Activated CD4-positive, CD25-positive, alpha-beta regulatory T cell treated with anti-CD3 and anti-CD28 coated beads, Interleukin-2, amount 50 U/mL, for 16 hours (primary cell): Measurements from ENCODE around the gene WNT7A.

Experiments used
- DNase-seq: peaks from one replicate; pipeline ENCODE4 v3.0.0-alpha.2; 2020; ENCODE audit warnings: low read depth, low spot score

The WNT7A gene

GRCh38 chr3:13827699-13828098 is 52.2 kb downstream of the WNT7A start:
- DNase-seq: no peak

GRCh38 chr3:13827256-13827655 is 52.6 kb downstream of the WNT7A start:
- no peak for DNase-seq

GRCh38 chr3:13826672-13827071 is 53.2 kb downstream of the WNT7A start:
- no peak for DNase-seq

- DNase-seq: no peak
These were observed 54.0 kb downstream of the WNT7A start for GRCh38 chr3:13825821-13826220.

DNA sequence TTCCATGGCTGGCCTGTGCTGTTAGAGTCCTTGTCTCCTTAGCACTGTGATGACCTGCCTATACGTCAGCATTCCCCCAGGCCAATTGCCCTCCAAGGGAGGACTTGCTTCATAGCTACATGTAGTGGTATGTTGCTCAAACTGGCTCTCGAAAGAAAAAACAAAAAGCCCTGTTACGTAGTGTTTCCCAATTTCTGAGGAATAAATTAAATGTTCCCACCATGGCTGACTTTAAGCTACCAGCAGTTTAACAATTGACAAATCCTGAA is 54.6 kb downstream of the WNT7A start:
- no peak for DNase-seq

DNA sequence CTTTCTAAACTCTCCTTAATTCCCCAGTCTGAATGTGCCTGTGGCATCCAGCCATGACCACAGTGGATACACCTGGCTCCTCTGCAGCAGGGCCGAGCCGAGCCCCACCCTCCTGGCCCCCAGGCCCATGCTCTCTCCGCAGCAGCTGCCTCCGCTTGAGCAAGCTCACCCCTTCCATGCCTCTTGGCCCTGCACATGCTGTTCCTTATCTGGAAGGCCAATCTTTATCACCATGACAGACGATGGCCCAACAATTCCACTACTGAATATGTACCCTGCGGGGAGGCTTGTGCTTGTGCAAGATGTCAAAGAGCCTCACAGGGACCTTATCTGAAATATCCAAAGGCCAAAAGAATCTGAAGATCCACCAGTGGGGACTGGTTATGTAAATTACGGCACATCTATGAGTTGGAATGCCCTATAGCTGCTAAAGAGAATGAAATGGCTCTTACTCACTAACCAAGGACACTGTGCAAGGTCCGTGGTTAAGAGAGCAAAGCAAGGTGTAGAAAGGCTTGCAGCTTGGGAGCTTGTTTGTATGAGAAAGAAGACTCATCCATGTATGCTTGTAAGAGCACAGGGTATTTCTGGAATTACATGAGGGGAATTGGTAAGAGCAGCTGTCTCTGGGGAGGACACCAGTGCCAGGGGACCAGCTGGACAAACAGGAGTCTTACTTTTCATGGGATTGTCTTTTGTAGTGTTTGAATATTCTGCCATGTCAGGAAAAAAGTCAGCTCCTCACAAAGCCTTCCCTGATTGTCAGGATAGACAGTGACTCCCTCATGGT is 55.2 kb downstream of the WNT7A start:
- DNase-seq: no peak

DNA sequence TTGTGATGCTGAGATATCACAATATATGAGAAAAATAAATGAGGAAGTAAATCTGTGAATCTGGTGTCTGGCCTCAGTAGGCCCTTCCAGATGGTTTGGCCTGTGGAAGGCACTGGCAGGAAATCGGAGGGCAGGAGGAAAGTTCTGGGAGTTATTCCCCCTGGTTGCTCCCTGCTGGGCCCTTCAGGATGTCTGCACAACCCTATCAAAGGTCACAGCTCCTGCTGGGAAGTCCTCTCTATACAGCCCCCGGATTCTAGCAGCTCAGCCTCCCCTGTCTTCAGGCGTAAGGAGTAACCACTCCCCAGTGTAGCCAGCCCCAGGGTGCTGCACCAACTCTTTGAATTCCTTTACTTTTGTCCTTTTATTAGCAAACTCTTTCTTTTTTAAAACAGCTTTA is 56.2 kb downstream of the WNT7A start:
- no peak for DNase-seq

DNA sequence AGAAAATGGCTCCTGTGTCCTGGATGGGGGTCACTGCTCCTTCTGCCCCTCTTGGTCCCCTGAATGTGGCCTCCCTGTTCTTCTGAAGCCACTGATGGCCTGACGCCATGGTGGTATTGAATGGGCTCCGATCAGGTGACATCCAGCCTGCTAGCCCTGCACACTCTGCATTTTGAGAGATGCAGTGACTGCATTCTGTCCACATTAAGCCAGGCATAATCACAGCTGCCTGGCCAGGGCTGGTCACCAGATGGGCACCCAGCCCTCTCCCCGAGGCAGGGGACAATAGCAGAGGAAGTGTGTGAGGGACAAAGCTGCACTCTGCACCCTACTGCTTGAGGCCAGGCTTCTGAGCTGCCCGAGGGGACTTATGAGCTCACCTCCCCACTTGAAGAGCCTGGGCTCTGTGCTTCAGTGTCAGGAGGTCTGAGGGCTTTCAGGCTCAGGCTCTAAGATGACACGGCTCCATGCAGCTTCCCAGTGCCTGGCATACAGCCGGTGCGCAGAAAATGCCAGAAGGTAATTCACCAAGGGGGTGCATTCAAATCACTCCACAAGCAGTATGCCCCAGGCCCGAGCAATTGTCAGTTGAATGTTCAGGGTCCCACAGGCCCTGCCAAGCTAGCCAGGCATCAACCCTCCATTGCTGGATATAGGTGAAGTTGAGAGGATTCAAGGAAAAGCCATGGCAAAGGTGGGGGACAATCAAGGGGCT is 56.8 kb downstream of the WNT7A start:
- DNase-seq: no peak

GRCh38 chr3:13822042-13822441 is 57.8 kb downstream of the WNT7A start:
- no peak for DNase-seq

DNA sequence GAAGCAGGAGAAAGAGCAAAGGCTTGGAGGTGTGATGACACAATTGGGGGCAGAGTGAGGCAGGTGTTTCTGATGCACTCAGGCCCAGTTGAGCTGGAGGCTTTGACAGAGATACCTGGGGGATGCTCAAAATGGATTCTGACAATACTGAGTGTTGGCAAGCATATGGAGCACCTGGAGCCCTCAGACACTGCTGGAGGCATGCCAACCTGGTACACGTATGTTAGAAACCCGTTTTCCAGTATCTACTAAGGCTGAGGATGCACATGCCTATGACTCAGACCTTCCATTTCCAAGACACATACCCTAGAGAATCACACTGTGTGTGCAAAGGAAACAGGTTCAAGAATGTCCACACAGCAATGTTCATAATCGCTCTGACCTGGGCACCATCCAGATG is 58.7 kb downstream of the WNT7A start:
- no peak for DNase-seq

DNA sequence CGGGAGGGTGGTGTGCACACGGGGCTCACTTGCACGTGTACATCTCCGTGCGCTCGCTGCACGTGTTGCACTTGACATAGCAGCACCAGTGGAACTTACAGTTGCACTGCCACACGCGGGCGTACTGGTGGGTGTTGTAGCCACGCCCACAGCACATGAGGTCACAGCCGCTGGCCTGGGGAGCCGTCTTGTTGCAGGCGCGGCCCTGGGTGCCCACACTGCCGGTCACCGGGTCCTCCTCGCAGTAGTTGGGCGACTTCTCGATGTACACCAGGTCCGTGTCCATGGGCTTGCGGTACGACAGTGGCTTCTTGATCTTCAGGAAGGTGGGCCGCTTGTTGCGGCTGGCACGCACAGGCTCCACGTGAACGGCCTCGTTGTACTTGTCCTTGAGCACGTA is 61.0 kb downstream of the WNT7A start:
- no peak for DNase-seq

DNA sequence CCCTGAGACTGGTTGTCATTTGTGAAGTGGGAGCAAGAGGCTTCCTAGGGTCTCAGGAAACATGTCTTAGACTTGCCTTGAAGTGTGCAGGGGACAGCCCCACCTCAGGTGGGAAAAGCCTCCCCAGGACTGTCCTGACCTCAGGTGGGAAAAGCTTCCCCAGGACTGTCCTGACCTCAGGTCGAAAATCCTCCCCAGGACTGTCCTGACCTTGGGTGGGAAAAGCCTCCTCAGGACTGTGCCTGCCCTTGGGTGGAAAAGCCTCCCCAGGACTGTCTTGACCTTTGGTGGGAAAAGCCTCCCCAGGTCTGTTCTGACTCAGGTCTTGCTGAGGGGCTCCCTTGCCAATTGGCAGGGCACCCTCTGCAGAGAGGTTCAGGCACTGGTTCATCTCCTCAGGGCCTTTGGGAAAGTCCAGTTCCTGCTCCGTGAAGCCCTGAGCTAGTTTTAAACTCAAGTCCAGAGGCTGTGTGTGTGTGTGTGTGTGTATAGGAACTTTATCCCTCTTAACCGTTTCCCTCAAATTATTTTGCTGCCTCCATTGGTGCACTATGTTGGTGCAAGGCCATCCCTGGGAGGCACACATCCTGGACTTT is 64.7 kb downstream of the WNT7A start:
- DNase-seq: no peak

- DNase-seq: no peak
These were observed 67.8 kb downstream of the WNT7A start for GRCh38 chr3:13812034-13812471.

- no peak for DNase-seq
These were observed 68.3 kb downstream of the WNT7A start for GRCh38 chr3:13811614-13812013.

GRCh38 chr3:13808550-13808949 is 71.3 kb downstream of the WNT7A start:
- DNase-seq: no peak

GRCh38 chr3:13801361-13802204 is 78.3 kb downstream of the WNT7A start:
- no peak for DNase-seq

DNA sequence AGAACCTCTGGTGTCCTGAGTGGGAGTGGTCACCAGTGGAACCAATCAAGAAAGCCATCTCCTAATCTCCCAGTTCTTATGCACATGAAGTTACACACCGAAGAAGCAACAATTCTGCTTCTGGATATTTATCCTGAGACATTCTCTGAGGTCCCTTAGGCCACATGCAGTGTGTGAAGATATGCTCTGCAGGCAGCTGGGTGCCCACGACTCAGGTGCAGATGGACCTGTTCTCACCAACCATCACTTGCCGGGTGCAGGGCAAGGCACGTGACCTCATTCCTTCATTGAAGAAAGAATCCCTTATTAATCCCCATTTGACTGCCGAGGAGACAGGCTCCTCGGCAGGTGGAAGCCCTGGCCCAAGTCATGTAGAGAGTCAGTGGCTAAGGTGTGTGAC is 79.8 kb downstream of the WNT7A start:
- DNase-seq: no peak

DNA sequence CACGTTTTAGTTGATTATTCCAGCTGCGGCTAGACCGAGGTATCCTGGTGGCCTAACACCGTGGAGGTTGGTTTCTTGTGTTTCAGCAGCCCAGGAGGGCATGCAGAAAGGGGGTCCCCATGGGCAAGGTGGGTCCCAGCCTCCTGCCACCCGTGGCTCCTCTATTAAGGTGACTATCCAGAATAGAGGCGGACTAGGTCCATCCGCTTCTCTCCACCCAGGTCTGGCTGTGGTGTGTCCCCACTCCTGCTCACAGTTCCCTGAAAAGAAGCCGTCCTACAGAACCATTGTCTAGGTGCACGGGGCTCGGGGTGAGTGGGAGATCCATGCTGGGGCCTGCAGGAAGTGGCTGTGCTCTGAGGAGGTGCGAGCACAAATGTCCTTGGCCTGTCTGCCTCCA is 81.5 kb downstream of the WNT7A start:
- no peak for DNase-seq

- DNase-seq: no peak
These were observed 83.0 kb downstream of the WNT7A start for GRCh38 chr3:13796701-13797460.

DNA sequence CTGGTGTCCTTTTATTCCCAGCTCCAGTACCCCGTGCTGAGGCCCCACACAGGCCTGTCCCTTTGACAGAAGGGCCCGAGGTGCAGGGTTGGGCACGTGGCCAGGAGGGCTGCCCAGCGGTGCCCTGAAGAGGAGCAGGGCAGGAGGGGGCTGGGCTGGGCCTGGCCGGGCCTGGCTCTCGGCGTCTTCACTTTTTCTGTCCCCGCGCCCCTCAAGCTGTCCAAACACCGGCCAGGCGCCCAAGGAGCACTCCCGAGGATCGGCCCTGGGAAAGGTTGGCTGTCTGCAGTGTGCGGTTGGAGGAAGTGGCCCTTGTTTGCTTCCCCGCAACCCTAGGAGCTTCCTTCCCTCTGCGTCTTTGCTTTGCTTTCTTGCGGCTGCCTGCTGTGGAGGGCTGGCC is 84.1 kb downstream of the WNT7A start:
- no peak for DNase-seq

DNA sequence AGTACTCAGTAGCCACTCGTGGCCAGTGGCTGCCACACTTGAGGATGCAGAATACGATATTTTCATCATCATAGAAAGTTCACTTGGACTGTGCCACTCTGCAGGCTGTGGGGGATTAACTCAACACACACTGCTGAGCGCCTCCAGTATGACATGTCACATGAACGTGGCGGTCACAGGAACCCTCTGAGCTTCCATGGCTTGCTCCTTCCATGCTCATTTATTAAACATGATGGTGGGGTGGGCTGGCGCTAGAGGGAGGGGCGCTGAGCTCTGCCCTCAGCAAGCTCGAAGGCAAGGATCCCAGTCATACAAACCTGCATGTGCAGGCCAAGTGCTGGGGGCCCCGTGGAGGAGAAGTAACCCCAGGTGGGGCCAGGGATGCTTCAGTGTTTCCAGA is 85.5 kb downstream of the WNT7A start:
- no peak for DNase-seq
